ENCODE data around the gene RANBP17. TPM values are rescaled to one million over a fixed set of nuclear protein-coding genes. Genes with fewer than 3 reads are reported as not detected.
"Not testable (repeated sequence)": the region's sequence is repeated elsewhere in the genome, so short reads cannot be mapped to it uniquely, and the experiment has no call there.

Gene RANBP17
- total RNA-seq, 1 donor from 2014 or later: 12.3 TPM

DNA sequence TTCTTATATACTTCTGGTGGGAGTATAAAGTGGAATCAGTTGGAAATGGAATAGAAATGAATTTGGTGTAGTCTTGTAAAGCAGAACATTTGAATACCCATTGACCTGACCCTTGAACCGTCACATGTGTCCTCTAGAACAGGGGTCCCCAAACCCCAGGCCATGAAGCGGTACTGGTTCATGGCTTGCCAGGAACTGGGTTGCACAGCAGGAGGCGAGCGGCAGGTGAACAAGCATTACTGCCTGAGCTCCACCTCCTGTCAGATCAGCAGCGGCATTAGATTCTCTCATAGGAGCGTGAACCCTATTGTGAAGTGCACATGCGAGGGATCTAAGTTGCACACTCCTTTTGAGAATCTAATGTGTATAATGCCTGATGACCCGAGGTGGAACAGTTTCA, 80.0 kb downstream of the RANBP17 start:
- no peak for DNase-seq (ENCODE audit: low read depth, low spot score)

DNA sequence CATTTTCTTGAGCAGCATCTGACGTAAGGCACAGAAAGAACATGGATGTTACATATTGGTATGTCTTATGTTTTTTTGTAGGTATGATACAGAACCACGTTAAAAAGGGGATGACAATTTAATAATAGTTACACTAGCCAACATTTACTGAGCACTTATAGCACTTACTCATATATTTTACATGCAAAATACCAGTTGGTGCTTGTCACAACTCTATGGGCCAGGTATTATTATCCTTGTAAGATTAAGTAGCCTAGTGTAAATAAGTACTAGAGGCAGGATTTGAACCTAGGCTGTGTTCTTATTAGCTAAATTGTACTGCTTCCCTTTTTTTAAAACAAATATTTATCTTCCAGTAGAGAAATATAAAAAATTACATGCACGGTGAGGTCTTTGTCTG, 83.5 kb downstream of the RANBP17 start:
- DNase-seq (ENCODE audit: low read depth, low spot score): no peak

DNA sequence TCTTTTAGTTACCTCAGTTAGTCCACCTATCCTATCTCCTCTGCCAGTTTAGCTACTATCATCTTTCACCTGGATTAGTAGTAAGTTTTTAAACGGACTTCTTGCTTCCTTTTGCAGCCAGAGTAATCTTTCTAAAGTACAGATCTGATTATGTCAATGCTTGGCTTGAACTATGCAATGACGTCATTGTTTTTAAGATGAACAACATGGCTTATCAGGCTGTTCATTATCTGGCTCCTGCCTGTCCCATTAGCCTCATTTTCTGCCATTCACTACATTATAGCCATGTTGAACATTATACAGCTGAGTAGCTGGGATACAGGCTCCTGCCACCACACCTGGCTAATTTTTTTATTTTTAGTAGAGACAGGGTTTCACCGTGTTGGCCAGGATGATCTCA, 98.7 kb downstream of the RANBP17 start:
- DNase-seq (ENCODE audit: low read depth, low spot score): no peak

DNA sequence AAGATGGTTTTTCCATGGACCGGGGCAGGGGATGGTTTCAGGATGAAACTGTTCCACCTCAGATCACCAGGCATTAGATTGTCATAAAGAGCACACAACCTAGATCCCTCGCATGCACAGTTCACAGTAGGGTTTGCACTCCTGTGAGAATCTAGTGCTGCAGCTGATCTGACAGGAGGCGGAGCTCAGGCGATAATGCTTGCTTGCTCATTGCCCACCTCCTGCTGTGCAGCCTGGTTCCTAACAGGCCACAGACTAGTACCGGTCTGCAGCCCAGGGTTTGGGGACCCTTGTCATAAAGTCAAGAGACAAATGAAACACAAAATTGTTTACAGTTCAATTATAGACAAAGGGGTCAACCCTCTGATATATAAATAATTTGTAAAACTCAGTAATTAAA, 101.7 kb downstream of the RANBP17 start:
- no peak for DNase-seq (ENCODE audit: low read depth, low spot score)

DNA sequence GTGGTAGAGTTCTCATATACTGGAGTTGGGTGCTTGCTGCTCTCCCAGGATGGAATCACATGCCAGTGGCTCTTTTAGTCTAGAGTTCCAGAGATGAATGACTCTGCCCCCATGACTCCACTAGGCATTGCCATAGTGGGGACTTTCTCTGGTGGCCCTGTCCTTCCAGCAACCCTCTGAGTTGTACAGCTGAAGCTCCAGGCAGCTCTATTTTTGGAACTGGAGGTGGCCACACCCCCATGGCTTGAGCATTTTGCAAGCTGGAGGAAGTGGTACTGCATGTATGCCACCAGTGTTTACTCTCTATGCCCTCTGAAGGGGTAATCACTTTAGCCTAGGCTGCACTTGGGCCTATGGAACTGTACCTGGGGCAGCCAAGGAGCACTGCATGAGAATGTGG, 112.6 kb downstream of the RANBP17 start:
- no peak for DNase-seq (ENCODE audit: low read depth, low spot score)

DNA sequence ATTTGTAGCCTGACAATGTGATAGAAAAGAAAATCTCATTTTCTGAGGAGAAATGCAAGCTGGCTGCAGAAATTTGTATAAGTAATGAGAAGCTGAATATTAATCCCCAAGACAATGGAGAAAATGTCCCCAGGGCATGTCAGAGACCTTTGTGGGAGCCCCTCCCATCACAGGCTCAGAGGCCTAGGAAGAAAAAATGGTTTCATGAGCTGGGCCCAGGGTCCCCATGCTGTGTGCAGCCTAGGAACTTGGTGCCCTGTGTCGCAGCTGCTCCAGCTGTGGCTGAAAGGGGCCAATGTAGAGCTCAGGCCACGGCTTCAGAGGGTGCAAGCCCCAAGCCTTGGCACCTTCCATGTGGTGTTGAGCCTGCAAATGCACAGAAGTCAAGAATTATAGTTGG, 118.4 kb downstream of the RANBP17 start:
- not testable (repeated sequence) for DNase-seq (ENCODE audit: low read depth, low spot score)

DNA sequence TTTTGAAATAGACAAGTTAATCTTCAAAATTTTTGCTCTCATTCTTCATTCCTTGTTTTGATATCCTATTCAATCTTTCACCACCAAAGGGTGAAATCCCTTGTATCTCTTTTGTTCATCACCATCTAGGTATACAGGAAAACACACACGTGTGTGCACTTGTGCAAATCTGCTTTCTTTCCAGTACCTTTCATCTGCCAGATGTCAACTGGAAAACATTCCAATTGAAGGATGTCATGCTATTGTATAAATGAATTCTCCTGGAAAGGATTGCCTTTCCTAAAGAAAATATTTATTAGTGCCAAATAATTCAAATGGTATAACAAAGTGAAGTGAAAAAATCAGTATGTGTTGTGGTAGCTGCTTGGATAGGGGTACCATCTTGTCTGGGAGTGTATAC, 123.7 kb downstream of the RANBP17 start:
- peak; percentile 5 for DNase-seq (ENCODE audit: low read depth, low spot score)

DNA sequence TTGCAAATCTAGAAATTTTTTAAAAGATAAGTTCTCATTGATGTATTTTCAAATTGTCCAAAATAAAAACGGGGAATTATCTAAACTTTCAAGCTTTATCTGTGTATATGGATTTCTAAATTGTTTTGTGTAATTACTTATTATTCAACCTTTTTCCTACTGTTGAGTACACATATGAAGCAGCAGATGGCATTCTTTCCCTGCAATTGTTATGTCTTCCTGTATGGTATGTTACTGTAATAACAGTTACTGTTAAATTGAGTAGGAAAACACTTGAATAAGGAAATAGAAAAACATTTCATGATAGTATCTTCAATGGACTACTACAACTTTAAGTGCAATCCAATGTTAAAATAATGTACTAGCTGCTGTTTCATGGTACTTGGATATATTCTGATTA, 124.8 kb downstream of the RANBP17 start:
- peak; percentile 17 for DNase-seq (ENCODE audit: low read depth, low spot score)

DNA sequence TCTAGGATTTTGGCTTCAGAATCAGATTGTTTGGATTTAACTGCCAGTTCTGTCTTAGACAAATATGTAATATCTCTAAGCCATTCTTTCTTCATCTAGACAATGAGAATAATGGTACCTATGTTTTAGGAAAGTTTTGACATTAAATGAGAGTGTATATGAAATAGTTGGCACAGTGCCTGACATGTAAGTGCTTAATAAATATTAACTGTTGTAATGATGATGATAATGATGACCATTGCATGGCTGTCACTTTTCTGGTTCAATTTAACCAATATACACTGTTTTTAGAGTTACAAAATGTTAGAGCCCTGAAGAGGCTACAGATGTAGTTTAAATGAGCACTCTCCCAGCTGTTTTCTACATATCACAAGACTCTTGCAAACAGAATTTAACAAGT, 131.7 kb downstream of the RANBP17 start:
- no peak for DNase-seq (ENCODE audit: low read depth, low spot score)

DNA sequence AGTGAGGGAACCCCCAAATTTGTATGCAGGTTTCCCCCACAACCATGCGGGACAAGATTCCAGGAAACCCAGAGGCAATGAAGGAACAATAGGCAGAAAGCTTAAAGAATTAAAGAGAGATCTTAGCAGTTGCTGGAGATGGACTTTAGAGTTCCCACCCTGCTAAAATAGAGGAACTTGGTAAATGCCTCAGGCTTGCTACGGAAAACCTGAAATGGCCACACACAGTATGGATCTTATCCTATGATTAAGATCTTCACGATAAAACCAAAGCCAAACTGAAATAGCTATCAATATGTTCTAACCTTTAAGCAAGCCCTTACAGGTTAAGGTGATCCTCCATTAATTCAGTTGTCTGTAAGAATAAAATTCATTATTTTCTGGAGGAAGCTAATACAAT, 148.3 kb downstream of the RANBP17 start:
- no peak for DNase-seq (ENCODE audit: low read depth, low spot score)

DNA sequence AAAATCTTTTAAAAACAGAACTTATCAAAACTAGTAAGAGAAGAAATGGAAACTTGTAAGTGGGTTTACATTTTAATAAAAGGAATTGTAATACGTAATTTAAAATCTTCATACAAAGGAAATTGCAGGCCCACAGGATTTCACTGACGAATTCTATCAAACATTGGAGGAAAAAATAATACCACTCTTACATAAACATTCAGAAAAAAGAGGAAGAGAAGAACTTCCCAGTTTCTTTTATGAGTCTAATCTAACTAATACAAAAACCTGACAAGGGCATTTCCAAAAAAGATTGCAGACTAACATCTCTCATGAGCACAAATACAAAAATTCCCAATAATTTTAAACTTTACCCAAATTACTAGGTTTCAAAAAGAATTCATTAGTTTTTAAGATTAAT, 149.0 kb downstream of the RANBP17 start:
- no peak for DNase-seq (ENCODE audit: low read depth, low spot score)

DNA sequence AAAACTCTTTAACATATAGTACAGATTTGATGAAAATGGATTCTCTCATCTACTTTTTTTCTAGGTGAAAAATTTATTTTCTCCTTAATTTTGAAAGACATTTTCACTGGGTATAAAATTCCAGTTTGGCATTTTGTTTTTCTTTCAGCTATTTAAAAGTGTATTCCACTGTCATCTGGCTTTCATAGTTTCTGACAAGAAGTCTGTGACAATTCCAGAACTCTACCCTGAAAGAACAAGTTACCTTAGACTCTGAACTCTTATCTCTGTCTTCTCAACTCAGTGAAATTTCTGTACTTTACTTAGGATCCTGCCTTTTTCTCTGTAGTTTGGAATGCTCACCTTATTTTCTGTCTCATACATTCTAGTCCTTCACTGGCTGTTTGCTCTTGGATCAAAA, 161.7 kb downstream of the RANBP17 start:
- DNase-seq (ENCODE audit: low read depth, low spot score): no peak

DNA sequence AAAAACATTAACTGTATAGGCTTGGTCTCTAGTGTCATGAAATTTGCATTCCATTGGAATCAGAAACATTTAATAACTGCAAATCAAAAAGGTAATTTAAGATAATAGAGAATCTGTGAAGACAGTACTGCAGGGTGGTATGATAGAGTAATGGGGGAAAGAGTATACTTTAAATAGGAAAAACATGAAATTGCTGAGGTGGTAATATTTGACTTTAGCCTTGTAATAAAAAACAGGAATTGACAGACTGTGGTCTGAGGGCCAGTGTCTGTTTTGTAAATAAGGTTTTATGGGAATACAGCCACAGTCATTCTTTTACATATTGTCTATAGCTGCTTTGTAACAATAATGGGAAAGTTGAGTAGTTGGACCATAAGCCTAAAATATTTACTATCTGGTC, 162.3 kb downstream of the RANBP17 start:
- no peak for DNase-seq (ENCODE audit: low read depth, low spot score)

DNA sequence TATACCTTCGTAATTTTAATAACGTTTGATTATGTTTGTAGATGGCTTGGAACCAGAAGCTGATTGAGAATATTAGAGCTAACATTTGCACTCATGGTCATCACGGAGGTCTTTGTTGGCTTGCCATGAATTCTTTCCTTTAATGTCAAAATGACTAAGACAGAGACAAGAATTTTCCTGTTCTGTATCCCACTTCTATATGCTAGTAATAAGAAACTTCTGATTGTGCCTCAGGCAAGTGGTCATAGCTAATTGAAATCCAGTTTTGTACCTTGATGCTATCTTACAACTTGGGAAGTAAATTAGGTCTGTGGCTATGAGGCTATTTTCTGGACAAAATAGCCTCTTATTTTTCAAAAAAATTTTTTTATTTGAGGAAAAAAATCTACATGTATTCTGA, 167.6 kb downstream of the RANBP17 start:
- DNase-seq (ENCODE audit: low read depth, low spot score): no peak

DNA sequence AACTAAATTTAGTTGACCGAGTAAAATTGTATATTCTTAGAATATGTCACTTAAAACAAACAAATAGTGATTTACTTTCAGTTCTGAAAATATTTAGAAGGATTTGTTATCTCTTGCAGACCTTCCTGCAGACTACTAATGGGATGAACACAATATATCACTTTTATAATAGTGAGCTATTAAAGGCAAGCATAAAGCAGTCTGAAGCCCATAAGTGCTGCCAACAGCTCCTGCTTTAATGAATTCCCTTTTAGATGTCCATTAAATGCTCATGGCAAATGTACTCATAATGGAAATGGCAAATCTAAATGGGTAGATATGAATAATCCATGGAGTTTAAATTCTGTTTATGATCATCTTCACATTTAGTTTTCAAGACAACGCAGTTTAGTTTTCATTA, 170.2 kb downstream of the RANBP17 start:
- no peak for DNase-seq (ENCODE audit: low read depth, low spot score)

DNA sequence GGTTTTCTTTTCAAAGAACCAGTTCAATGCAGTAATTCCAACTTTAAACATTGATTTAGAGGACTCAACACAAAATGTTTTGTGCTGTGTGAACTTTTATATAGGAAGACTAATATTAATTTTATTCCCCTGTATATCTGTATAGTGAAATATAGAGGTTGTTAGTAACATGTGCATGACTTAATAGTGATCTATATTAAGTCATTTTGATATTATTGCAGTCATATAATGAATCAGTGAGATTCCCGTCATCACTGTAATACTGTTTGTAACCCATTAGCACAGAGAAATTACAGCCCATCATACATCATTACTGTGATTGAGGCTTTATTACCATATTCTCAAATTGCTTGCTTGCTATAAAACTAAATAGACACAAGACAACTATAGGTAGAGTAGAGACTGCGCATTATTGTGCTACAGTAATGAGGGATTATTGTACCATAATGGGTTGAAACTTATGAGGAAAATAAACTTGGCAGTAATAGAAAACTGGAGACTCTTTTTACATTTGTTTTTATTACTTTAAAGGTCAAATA, 170.7 kb downstream of the RANBP17 start:
- DNase-seq (ENCODE audit: low read depth, low spot score): no peak

DNA sequence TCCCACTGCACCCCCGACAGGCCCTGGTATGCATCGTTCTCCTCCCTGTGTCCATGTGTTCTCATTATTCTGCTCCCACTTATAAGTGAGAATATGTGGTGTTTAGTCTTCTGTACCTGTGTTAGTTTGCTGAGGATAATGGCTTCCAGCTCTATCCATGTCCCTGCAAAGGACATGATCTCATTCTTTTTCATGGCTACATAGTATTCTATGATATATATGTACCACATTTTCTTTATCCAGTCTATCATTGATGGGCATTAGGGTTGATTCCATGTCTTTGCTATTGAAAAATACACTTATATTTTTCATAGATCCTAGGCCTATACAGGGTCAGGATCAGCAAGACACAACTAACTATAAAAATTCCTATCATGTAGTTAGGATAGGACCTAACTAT, 180.1 kb downstream of the RANBP17 start:
- not testable (repeated sequence) for DNase-seq (ENCODE audit: low read depth, low spot score)

DNA sequence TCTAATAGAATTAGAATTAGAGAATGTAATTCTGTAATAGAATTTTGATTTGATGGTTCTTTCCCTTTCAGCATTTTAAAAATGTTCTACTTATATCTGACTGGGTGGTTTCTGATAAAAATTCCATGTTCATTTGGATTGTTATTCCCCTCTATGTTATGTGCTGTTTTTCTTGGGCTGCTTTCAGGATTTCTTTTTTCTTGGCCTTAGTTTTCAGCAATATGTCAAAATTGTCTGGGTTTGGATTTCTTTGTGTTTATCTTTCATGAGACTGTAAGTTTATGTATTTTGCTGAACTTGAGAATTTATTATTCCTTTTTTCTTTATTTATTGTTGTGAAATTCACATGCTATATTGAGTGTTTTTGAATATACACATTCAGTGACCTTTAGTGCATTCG, 189.1 kb downstream of the RANBP17 start:
- DNase-seq (ENCODE audit: low read depth, low spot score): no peak

DNA sequence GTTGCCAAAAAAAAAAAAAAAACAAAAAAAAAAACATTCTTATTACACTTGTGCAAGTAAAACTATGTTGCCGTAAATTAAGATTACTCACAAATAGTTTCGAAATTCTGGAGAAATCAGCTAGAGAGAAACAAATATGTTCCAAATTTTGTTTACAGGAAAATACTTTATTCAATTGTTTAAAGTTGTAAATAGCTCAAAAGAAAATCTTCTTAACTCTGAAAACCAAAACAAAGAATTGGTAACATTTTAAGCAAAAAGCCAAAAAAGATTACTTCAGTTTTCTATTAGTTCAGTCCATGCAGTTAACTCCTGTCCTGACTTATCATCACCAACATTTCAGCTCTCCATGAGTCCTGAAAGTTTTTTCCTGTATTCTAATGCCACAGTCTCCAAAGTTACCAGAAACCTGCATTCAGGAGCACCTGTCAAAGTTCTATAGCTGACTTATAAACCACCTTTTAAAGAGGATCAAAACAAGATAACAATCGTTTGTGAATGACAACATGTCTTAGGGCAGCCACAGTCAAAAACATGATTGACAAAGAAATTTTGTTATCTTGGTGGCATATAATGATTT, 194.1 kb downstream of the RANBP17 start:
- no peak for DNase-seq (ENCODE audit: low read depth, low spot score)

DNA sequence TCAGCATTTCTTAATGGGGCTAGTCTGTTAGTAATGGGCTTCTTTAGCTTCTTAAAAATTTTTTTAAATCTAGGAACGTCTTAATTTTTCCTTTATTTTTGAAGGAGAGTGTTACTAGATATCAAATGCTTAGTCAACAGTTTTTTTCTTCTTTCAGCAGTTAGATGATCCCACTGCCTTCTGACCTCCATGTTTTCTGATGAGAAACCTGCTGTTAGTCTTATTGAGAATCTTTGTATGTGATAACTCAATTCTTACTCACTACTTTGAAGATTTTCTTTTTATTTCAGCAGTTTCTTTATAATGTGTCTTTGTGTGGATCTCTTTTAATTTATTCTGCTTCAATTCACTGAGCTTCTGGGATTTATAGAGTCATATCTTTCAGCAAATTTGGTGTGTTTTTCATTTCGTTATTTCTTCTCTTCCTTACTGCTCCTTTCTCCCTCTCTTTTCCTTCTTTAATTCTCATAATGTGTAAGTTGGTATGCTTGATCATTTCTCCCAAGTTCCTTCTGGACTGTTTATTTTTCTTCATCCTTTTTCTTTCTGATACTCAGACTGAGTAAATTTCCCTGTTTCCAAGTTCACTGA, 205.8 kb downstream of the RANBP17 start:
- DNase-seq (ENCODE audit: low read depth, low spot score): no peak

DNA sequence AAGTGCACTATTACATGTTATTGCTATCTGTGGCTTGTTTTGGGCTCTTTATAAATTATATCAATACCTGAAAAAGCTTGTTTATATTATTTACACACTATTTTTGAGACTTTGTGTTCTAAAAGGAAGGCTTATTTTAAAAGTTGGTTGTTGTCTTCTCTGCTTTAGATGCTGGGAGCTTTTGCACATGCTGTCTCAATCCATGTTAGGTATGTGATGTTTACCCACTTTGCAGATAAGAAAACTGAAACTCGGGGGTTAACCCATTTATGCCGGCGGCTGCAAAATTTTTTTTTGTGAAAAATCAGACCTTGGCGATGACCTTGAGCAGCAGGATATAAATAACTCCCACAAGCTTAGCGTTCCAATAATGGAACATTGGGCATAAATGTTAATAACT, 212.9 kb downstream of the RANBP17 start:
- no peak for DNase-seq (ENCODE audit: low read depth, low spot score)

DNA sequence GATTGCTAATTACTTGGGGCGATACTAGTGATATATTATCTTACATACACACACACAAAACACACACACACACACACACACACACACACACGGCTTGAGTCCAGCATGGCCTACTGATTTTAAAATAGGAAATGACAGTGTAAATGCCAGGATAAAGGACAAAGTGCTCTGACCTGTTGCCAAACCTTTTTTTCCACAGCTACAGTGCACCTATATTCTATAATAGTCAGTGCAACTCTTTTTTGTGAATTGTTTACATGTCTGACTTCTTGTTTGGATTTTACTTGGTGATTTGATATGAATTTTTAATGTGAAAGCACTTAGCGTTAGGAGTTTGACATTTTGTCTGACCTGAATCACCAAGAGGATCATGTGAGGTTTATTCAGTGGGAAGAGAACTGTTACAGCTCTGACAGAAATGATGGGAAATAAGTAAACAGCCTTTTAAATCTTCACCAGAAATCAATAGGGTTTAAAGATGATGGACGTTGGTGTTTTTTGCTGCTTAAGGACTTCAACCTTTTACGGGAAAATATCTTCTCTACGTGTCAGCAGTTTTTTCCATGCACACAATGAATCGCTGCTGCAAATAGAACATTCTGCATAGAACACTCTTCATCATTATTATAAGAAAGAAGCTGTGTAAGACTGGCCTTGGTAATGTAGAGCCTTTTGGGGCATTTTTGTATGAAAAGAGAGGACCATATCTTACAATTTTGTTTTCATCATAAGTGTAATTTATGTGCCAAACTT, 218.5 kb downstream of the RANBP17 start:
- no peak for DNase-seq (ENCODE audit: low read depth, low spot score)

DNA sequence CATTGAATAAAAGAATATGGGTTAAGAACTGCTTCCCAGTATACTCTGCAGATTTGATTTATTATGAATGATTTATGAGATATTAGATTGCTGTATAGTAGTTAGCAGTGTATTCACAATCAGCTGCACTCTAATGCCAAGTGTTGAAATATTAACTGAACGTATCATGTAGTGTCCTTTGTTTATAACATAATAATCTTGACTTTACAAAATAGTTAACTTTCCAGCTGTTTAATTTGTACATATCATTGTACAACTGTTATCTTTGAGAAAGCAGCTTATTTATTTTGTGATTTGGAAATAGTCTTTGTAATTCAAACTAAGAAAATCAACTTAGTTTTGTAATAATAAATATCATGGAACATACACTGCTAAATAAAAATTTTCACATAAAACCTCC, 219.5 kb downstream of the RANBP17 start:
- no peak for DNase-seq (ENCODE audit: low read depth, low spot score)

All from pulmonary artery endothelial cell (primary cell).